WTC11 (cell line): ENCODE measurements around the gene PPP3CA. TPM values are rescaled to one million over a fixed set of nuclear protein-coding genes. Genes with fewer than 3 reads are reported as not detected.

Source experiments
- ATAC-seq: fragments of 200-7000 bp; cut with Tn5 transposase; 2 replicates; pipeline ENCODE4 v1.10.0; 2021; ENCODE audit warnings: mild to moderate bottlenecking, moderate library complexity
- CTCF ChIA-PET: fragments of 300-600 bp; sonication (Branson Sonifier 250); formaldehyde crosslinking; loops from one replicate; lab custom pipeline; 2021; ENCODE audit warnings: antibody characterized with exemption; lab: Charles Lee
- POLR2A ChIA-PET: fragments of 350-600 bp; sonication (Branson Sonifier 250); formaldehyde crosslinking; loops from one replicate; lab custom pipeline; 2021; ENCODE audit warnings: antibody characterized with exemption; lab: Charles Lee
- DNase-seq: peaks from one replicate; pipeline ENCODE4 v3.0.0; 2021; ENCODE audit warnings: low spot score
- H3K27ac Mint-ChIP-seq: 2 replicates; pipeline ENCODE4 v1.8.0; 2021; ENCODE audit warnings: mixed read lengths
- H3K27me3 Mint-ChIP-seq: 2 replicates; pipeline ENCODE4 v1.8.0; 2021; ENCODE audit warnings: low read depth, mild to moderate bottlenecking, moderate library complexity, mixed read lengths
- H3K36me3 Mint-ChIP-seq: 2 replicates; pipeline ENCODE4 v1.8.0; 2021; ENCODE audit warnings: mixed read lengths
- H3K4me1 Mint-ChIP-seq: 2 replicates; pipeline ENCODE4 v1.8.0; 2022; ENCODE audit warnings: mixed read lengths
- H3K4me3 Mint-ChIP-seq: 2 replicates; pipeline ENCODE4 v1.8.0; 2021; ENCODE audit warnings: mild to moderate bottlenecking, moderate library complexity, mixed read lengths
- H3K9me3 Mint-ChIP-seq: 2 replicates; pipeline ENCODE4 v1.8.0; 2021; ENCODE audit warnings: mixed read lengths
- ATF1 ChIP-seq: sonication (generic); formaldehyde crosslinking; IDR thresholded peaks from 2 replicates; pipeline ENCODE4 v1.8.1; 2023; ENCODE audit warnings: mild to moderate bottlenecking, moderate library complexity, missing genetic modification reagents
- GTF2I ChIP-seq: fragments of 250-450 bp; sonication (Bioruptor Pico); conservative IDR thresholded peaks from 2 replicates; pipeline ENCODE4 v1.4.0; 2021; ENCODE audit warnings: mild to moderate bottlenecking
- MXD4 ChIP-seq: fragments of 250-450 bp; sonication (Bioruptor Pico); IDR thresholded peaks from 2 replicates; pipeline ENCODE4 v1.8.0; 2021; ENCODE audit warnings: mild to moderate bottlenecking, moderate library complexity, borderline replicate concordance
- MYBL2 ChIP-seq: sonication (generic); formaldehyde crosslinking; IDR thresholded peaks from 2 replicates; pipeline ENCODE4 v1.8.1; 2023; ENCODE audit warnings: mild to moderate bottlenecking, moderate library complexity, missing genetic modification reagents
- NFYB ChIP-seq: sonication (generic); formaldehyde crosslinking; conservative IDR thresholded peaks from 2 replicates; pipeline ENCODE4 v1.8.0; 2022; ENCODE audit warnings: low read depth, missing genetic modification reagents
- RELA ChIP-seq: sonication (generic); formaldehyde crosslinking; IDR thresholded peaks from 2 replicates; pipeline ENCODE4 v1.8.1; 2022; ENCODE audit warnings: missing genetic modification reagents, mild to moderate bottlenecking, borderline replicate concordance
- TEAD4 ChIP-seq: sonication (generic); formaldehyde crosslinking; IDR thresholded peaks from 2 replicates; pipeline ENCODE4 v1.8.0; 2022; ENCODE audit warnings: mild to moderate bottlenecking, missing genetic modification reagents
- ZBTB21 ChIP-seq: sonication (generic); formaldehyde crosslinking; IDR thresholded peaks from 2 replicates; pipeline ENCODE4 v1.8.1; 2023; ENCODE audit warnings: mild to moderate bottlenecking, missing genetic modification reagents, borderline replicate concordance
- ZNF121 ChIP-seq: sonication (generic); formaldehyde crosslinking; IDR thresholded peaks from 2 replicates; pipeline ENCODE4 v1.8.0; 2023; ENCODE audit warnings: missing genetic modification reagents
- ZNF138 ChIP-seq: sonication (generic); formaldehyde crosslinking; conservative IDR thresholded peaks from 2 replicates; pipeline ENCODE4 v1.8.1; 2022; ENCODE audit warnings: mild to moderate bottlenecking, moderate library complexity, missing genetic modification reagents
- ZNF232 ChIP-seq: sonication (generic); formaldehyde crosslinking; IDR thresholded peaks from 2 replicates; pipeline ENCODE4 v1.8.0; 2022; ENCODE audit warnings: mild to moderate bottlenecking, missing genetic modification reagents
- ZNF263 ChIP-seq: sonication (generic); formaldehyde crosslinking; IDR thresholded peaks from 2 replicates; pipeline ENCODE4 v1.8.1; 2022; ENCODE audit warnings: low read depth, mild to moderate bottlenecking, moderate library complexity, missing genetic modification reagents
- ZNF416 ChIP-seq: fragments of 250-450 bp; sonication (Bioruptor Pico); IDR thresholded peaks from 2 replicates; pipeline ENCODE4 v1.9.0; 2021; ENCODE audit warnings: mild to moderate bottlenecking, inconsistent platforms
- ZNF423 ChIP-seq: fragments of 250-450 bp; sonication (Bioruptor Pico); IDR thresholded peaks from 2 replicates; pipeline ENCODE4 v2.1.2; 2022; ENCODE audit warnings: mild to moderate bottlenecking, moderate library complexity
- total RNA-seq: library from RNA; stranded (reverse); gene quantifications from 3 replicates; pipeline ENCODE4 v1.2.3, GENCODE V29; 2021
- TF ChIP-seq, protein P1 (sequence below): fragments of 250-450 bp; sonication (Bioruptor Pico); conservative IDR thresholded peaks from 2 replicates; pipeline ENCODE4 v1.9.0; 2021; ENCODE audit warnings: mild to moderate bottlenecking
- TF ChIP-seq, protein P2 (sequence below): sonication (generic); formaldehyde crosslinking; conservative IDR thresholded peaks from 2 replicates; pipeline ENCODE4 v1.8.1; 2023; ENCODE audit warnings: mild to moderate bottlenecking, low read depth, missing genetic modification reagents, moderate library complexity
- TF ChIP-seq, protein P3 (sequence below): sonication (generic); formaldehyde crosslinking; IDR thresholded peaks from 2 replicates; pipeline ENCODE4 v1.8.1; 2022; ENCODE audit warnings: missing genetic modification reagents, borderline replicate concordance
- TF ChIP-seq, protein P4 (sequence below): sonication (generic); formaldehyde crosslinking; IDR thresholded peaks from 2 replicates; pipeline ENCODE4 v1.8.1; 2022; ENCODE audit warnings: mild to moderate bottlenecking, missing genetic modification reagents, moderate library complexity, borderline replicate concordance
- TF ChIP-seq, protein P5 (sequence below): fragments of 250-450 bp; sonication (Bioruptor Pico); IDR thresholded peaks from 2 replicates; pipeline ENCODE4 v1.9.0; 2021; ENCODE audit warnings: mild to moderate bottlenecking
- TF ChIP-seq, protein P6 (sequence below): sonication (generic); formaldehyde crosslinking; IDR thresholded peaks from 2 replicates; pipeline ENCODE4 v1.8.1; 2023; ENCODE audit warnings: mild to moderate bottlenecking, missing genetic modification reagents, moderate library complexity
- TF ChIP-seq, protein P7 (sequence below): sonication (generic); formaldehyde crosslinking; IDR thresholded peaks from 2 replicates; pipeline ENCODE4 v1.8.1; 2023; ENCODE audit warnings: mild to moderate bottlenecking, missing genetic modification reagents

PPP3CA gene
- total RNA-seq, 1 experiment from 2014 or later = 41.6 TPM

DNA sequence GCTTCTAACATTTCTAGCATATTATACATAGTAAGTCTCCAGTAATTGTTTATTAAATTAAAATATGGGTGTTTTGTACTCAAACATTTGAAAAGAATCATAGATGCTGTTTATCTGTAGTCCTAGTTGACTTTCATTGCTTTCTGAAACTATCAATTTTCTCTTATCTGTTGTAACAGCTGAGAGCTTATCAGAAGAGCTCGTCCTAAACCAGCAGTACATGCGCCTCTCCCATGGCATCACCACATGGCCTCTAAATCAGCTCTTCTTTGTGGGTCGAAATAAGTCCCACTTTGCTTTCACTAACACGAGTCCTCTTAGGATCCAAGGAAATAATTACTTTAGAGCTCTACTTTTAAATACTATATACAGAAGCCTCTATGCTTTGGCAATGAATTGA lies 55.1 kb downstream of the PPP3CA start:
- no peaks in the 10 kb centered on the region for H3K27me3 Mint-ChIP-seq
- ATAC-seq (no peak), DNase-seq (no peak)
- no peaks in the 10 kb centered on the region for H3K36me3 Mint-ChIP-seq
- peaks cover 44% of the 10 kb centered on the region for H3K4me1 Mint-ChIP-seq
- H3K4me3 Mint-ChIP-seq = no peak overlapping the region
- no peaks in the 10 kb centered on the region for H3K9me3 Mint-ChIP-seq
- ChIA-PET POLR2A (interaction anchor here (0.6 kb wide), 1 partner anchor 1167 kb away, joined by 3 read pairs; no protein-coding TSS in a partner anchor), CTCF (interaction anchor here (0.6 to 0.8 kb wide), 2 partner anchors 12 to 23 kb away, joined by 3 read pairs; no protein-coding TSS in a partner anchor)
- TF ChIP-seq ZNF121 (CRISPR knock-in tag) (no peak), ZBTB21 (no peak), ZNF423 (CRISPR knock-in tag) (no peak), MYBL2 (CRISPR knock-in tag) (no peak), ZNF138 (CRISPR knock-in tag) (no peak), MXD4 (CRISPR knock-in tag) (no peak), TEAD4 (CRISPR knock-in tag) (no peak), ZNF416 (no peak)
- TF ChIP-seq, protein P1, sequence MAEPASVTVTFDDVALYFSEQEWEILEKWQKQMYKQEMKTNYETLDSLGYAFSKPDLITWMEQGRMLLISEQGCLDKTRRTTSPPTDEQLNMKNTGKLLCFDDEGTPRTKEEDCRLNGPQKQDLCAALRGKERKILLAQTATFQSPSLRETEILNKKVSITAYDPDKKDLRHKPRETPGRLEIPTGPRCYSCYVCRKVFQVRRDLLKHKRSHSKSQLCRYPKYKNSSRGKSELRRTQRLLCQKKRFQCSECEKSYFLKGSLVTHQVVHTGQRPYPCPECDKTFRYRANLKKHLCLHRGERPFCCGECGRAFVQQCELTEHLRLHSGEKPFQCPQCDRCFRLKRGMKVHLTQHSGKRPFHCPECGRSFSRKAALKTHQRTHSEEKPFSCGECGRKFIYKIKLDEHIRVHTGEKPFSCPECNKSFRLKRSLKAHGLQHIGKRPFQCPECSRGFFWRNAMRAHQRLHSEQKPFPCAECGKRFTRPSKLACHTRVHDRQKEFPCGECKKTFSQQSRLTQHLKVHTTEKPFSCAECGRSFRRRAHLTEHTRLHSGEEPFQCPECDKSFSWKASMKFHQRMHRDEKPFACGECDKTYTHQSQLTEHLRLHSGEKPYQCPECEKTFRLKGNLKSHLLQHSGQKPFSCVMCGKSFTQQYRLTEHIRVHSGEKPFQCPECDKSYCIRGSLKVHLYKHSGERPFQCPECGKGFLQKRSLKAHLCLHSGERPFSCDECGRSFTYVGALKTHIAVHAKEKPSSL = no peak
- TF ChIP-seq, protein P2, sequence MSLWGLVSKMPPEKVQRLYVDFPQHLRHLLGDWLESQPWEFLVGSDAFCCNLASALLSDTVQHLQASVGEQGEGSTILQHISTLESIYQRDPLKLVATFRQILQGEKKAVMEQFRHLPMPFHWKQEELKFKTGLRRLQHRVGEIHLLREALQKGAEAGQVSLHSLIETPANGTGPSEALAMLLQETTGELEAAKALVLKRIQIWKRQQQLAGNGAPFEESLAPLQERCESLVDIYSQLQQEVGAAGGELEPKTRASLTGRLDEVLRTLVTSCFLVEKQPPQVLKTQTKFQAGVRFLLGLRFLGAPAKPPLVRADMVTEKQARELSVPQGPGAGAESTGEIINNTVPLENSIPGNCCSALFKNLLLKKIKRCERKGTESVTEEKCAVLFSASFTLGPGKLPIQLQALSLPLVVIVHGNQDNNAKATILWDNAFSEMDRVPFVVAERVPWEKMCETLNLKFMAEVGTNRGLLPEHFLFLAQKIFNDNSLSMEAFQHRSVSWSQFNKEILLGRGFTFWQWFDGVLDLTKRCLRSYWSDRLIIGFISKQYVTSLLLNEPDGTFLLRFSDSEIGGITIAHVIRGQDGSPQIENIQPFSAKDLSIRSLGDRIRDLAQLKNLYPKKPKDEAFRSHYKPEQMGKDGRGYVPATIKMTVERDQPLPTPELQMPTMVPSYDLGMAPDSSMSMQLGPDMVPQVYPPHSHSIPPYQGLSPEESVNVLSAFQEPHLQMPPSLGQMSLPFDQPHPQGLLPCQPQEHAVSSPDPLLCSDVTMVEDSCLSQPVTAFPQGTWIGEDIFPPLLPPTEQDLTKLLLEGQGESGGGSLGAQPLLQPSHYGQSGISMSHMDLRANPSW = no peak
- TF ChIP-seq, protein P3, sequence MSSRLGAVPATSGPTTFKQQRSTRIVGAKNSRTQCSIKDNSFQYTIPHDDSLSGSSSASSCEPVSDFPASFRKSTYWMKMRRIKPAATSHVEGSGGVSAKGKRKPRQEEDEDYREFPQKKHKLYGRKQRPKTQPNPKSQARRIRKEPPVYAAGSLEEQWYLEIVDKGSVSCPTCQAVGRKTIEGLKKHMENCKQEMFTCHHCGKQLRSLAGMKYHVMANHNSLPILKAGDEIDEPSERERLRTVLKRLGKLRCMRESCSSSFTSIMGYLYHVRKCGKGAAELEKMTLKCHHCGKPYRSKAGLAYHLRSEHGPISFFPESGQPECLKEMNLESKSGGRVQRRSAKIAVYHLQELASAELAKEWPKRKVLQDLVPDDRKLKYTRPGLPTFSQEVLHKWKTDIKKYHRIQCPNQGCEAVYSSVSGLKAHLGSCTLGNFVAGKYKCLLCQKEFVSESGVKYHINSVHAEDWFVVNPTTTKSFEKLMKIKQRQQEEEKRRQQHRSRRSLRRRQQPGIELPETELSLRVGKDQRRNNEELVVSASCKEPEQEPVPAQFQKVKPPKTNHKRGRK (CRISPR knock-in tag) = no peak
- TF ChIP-seq, protein P4, sequence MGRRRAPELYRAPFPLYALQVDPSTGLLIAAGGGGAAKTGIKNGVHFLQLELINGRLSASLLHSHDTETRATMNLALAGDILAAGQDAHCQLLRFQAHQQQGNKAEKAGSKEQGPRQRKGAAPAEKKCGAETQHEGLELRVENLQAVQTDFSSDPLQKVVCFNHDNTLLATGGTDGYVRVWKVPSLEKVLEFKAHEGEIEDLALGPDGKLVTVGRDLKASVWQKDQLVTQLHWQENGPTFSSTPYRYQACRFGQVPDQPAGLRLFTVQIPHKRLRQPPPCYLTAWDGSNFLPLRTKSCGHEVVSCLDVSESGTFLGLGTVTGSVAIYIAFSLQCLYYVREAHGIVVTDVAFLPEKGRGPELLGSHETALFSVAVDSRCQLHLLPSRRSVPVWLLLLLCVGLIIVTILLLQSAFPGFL = no peak
- TF ChIP-seq, protein P5, sequence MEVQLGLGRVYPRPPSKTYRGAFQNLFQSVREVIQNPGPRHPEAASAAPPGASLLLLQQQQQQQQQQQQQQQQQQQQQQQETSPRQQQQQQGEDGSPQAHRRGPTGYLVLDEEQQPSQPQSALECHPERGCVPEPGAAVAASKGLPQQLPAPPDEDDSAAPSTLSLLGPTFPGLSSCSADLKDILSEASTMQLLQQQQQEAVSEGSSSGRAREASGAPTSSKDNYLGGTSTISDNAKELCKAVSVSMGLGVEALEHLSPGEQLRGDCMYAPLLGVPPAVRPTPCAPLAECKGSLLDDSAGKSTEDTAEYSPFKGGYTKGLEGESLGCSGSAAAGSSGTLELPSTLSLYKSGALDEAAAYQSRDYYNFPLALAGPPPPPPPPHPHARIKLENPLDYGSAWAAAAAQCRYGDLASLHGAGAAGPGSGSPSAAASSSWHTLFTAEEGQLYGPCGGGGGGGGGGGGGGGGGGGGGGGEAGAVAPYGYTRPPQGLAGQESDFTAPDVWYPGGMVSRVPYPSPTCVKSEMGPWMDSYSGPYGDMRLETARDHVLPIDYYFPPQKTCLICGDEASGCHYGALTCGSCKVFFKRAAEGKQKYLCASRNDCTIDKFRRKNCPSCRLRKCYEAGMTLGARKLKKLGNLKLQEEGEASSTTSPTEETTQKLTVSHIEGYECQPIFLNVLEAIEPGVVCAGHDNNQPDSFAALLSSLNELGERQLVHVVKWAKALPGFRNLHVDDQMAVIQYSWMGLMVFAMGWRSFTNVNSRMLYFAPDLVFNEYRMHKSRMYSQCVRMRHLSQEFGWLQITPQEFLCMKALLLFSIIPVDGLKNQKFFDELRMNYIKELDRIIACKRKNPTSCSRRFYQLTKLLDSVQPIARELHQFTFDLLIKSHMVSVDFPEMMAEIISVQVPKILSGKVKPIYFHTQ (CRISPR knock-in tag) = no peak
- no peak overlapping the region for H3K27ac Mint-ChIP-seq

DNA sequence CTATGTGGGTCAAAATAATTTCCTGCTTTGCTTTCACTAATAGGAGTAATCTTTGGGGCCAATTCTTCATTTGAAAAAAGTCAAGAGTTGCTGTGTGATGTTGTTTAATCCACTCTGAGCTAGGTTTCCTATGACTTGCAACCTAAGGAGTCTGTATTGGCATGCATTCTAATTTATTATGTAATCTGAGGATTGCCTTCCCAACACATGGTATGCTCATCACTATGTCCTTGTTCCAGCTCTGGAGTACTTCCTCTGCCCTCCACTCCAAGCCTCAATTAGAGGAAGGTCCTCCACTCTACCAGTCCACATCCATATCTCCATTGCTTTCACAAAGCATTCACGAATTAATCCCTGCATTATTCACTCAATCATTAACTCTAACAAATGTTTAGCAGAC lies 56.1 kb downstream of the PPP3CA start:
- no peaks in the 10 kb centered on the region for H3K27me3 Mint-ChIP-seq
- H3K27ac Mint-ChIP-seq = peak overlapping the region; percentile 22
- H3K4me1 Mint-ChIP-seq = peaks cover 51% of the 10 kb centered on the region
- H3K9me3 Mint-ChIP-seq = no peaks in the 10 kb centered on the region
- ChIA-PET POLR2A (no interaction called here), CTCF (no interaction called here)
- no peak for DNase-seq
- H3K4me3 Mint-ChIP-seq = no peak overlapping the region
- ATAC-seq = no peak
- no peaks in the 10 kb centered on the region for H3K36me3 Mint-ChIP-seq
- TF ChIP-seq ZNF263 (CRISPR knock-in tag) (no peak), ZNF232 (no peak), ZNF121 (CRISPR knock-in tag) (no peak), GTF2I (CRISPR knock-in tag) (no peak), ATF1 (no peak), NFYB (no peak), RELA (no peak)
- TF ChIP-seq, protein P6, sequence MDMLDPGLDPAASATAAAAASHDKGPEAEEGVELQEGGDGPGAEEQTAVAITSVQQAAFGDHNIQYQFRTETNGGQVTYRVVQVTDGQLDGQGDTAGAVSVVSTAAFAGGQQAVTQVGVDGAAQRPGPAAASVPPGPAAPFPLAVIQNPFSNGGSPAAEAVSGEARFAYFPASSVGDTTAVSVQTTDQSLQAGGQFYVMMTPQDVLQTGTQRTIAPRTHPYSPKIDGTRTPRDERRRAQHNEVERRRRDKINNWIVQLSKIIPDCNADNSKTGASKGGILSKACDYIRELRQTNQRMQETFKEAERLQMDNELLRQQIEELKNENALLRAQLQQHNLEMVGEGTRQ (CRISPR knock-in tag) = no peak
- TF ChIP-seq, protein P7, sequence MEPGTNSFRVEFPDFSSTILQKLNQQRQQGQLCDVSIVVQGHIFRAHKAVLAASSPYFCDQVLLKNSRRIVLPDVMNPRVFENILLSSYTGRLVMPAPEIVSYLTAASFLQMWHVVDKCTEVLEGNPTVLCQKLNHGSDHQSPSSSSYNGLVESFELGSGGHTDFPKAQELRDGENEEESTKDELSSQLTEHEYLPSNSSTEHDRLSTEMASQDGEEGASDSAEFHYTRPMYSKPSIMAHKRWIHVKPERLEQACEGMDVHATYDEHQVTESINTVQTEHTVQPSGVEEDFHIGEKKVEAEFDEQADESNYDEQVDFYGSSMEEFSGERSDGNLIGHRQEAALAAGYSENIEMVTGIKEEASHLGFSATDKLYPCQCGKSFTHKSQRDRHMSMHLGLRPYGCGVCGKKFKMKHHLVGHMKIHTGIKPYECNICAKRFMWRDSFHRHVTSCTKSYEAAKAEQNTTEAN (CRISPR knock-in tag) = no peak
